MCF 10A (cell line): ENCODE results near the gene ARHGAP45. TPM values are rescaled to one million over a fixed set of nuclear protein-coding genes. Genes with fewer than 3 reads are reported as not detected.

Experiments
- BruUV-seq: library from RNA; stranded (reverse); fragments of 400-500 nt; replicated peaks from 2 replicates; lab custom pipeline; 2021; lab: Mats Ljungman, UMichigan
- CTCF ChIA-PET: fragments of 300-600 bp; sonication (Branson Sonifier 250); formaldehyde crosslinking; extraction: SDS; loops from one replicate; lab custom pipeline; 2021; ENCODE audit warnings: antibody characterized with exemption, inconsistent platforms; lab: Yijun Ruan, JAX
- POLR2A ChIA-PET: fragments of 300-600, 350-650 bp; sonication (Branson Sonifier 250); formaldehyde crosslinking; extraction: SDS; loops from one replicate; lab custom pipeline; 2020; ENCODE audit warnings: antibody characterized with exemption, inconsistent platforms; lab: Yijun Ruan, JAX
- DNase-seq: peaks from one replicate; pipeline ENCODE4 v3.0.0-alpha.2; 2018; ENCODE audit not compliant: unreplicated experiment
- H3K27ac Mint-ChIP-seq: one replicate; pipeline ENCODE4 v1.8.0; 2022; ENCODE audit warnings: mild to moderate bottlenecking, low read depth, mixed read lengths; ENCODE audit not compliant: unreplicated experiment
- H3K27me3 Mint-ChIP-seq: one replicate; pipeline ENCODE4 v1.8.0; 2022; ENCODE audit warnings: mixed read lengths; ENCODE audit not compliant: insufficient read depth, unreplicated experiment
- H3K36me3 Mint-ChIP-seq: one replicate; pipeline ENCODE4 v1.8.0; 2022; ENCODE audit warnings: mild to moderate bottlenecking, moderate library complexity, mixed read lengths; ENCODE audit not compliant: insufficient read depth, unreplicated experiment
- H3K4me1 Mint-ChIP-seq: one replicate; pipeline ENCODE4 v1.8.0; 2022; ENCODE audit warnings: mixed read lengths; ENCODE audit not compliant: insufficient read depth, unreplicated experiment
- H3K4me3 Mint-ChIP-seq: one replicate; pipeline ENCODE4 v1.8.0; 2022; ENCODE audit warnings: mild to moderate bottlenecking, moderate library complexity, mixed read lengths; ENCODE audit not compliant: unreplicated experiment
- H3K9me3 Mint-ChIP-seq: one replicate; pipeline ENCODE4 v1.8.0; 2022; ENCODE audit warnings: mixed read lengths; ENCODE audit not compliant: unreplicated experiment
- CTCF ChIP-seq: fragments of 200-600 bp; IDR thresholded peaks from one replicate; pipeline ENCODE4 v1.8.0; 2022; ENCODE audit warnings: antibody characterized with exemption, mild to moderate bottlenecking; ENCODE audit not compliant: unreplicated experiment
- intact Hi-C: fragments of 100-400 bp; cut with micrococcal nuclease; formaldehyde crosslinking; loops from 2 replicates; pipeline ENCODE4 v1.14.1; 2022
- total RNA-seq: library from RNA; stranded (reverse); gene quantifications from 2 replicates; pipeline ENCODE4 v1.2.3, GENCODE V29; 2022

Gene ARHGAP45
- total RNA-seq, 1 experiment from 2014 or later: 15.3 TPM

DNA sequence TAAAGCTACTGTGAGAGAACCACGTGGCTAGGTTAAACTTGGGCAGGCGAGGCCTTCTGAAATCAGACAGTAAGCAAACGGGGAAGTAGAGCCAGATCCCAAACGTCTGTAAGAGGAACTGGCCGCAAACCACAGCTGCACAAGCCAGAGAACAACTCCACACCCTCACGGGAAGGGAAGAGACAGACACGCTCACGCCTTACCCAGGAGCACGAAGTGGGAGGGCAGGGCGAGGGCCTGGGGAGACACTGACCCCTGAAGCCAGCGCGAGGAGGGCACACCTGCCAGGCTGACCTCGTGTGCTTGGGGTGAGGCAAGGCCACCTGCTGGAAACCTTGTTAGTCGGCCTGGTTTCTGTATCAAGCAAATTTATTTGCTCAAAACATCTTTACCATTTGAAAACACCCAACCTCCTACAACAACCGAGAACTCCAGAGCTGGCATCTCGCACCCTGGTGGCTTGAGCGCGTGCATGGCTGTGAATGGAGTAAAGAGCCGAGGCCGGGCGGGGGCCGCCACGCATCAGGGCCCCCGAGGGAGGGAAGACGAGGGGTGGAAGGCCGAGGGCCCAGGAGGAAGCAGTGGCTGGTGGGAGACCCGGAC lies 20.9 kb downstream of the ARHGAP45 start:
- POLR2A ChIA-PET: interaction anchor here (0.5 to 1.4 kb wide), 2 partner anchors 9 to 17 kb away, joined by 3 to 5 read pairs; no protein-coding TSS in a partner anchor
- no peak for TF ChIP-seq CTCF
- Mint-ChIP-seq H3K27me3 (no peaks in the 10 kb centered on the region), H3K9me3 (no peaks in the 10 kb centered on the region), H3K36me3 (peaks cover 48% of the 10 kb centered on the region), H3K4me1 (no peaks in the 10 kb centered on the region), H3K4me3 (no peak overlapping the region), H3K27ac (peak overlapping the region; percentile 49)
- BruUV-seq: TSS peak; percentile 24
- CTCF ChIA-PET: interaction anchor here (0.5 to 0.7 kb wide), 2 partner anchors 192 to 455 kb away, joined by 4 to 5 read pairs; no protein-coding TSS in a partner anchor
- DNase-seq: no peak
- intact Hi-C loops: no loop called here

DNA sequence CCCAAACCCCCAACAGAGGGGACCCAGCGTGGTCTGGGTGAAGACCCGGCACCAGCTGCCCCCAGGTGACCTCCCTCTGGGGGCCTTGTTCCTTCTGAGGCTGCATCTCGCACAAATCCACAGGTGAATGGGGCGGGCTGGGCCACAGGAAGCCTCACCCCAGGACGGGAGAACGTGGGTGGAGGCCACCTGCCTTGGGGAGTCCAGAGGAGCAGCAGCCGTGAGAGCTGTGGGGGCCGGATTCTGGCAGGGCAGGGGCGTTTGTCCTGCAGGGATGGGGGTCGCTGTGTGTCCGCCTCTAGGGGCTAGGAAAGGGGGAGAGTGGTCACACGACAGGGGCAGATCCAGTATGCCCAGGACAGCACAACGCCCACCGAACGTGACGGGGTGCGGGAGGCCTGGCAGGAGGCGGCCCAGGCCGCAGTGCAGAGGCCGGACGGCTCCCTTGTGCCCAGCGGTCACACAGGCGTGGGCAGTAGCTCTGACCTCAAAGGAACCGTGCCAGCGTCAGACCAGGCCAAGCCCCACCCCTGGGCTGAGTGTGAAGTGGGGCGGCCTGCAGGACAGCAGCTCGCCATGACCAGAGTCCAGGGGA lies 21.5 kb downstream of the ARHGAP45 start:
- no TSS peak for BruUV-seq
- POLR2A ChIA-PET: interaction anchor here (0.5 to 0.6 kb wide), 2 partner anchors 10 to 13 kb away, joined by 3 read pairs; no protein-coding TSS in a partner anchor
- H3K4me3 Mint-ChIP-seq: no peak overlapping the region

GRCh38 chr19:1089126-1089771 lies 22.3 kb downstream of the ARHGAP45 start:
- CTCF ChIA-PET: no interaction called here

More for the DNA sequence above, 21.5 kb downstream of the ARHGAP45 start:
- Mint-ChIP-seq H3K4me1 (peaks cover 6% of the 10 kb centered on the region), H3K36me3 (peaks cover 50% of the 10 kb centered on the region), H3K27ac (no peak overlapping the region), H3K27me3 (no peaks in the 10 kb centered on the region), H3K9me3 (no peaks in the 10 kb centered on the region)
- CTCF ChIA-PET: interaction anchor here (0.7 kb wide), 1 partner anchor 454 kb away, joined by 4 read pairs; no protein-coding TSS in a partner anchor
- DNase-seq: no peak
- TF ChIP-seq CTCF: no peak
- intact Hi-C loops: no loop called here

More at GRCh38 chr19:1089126-1089771, 22.3 kb downstream of the ARHGAP45 start:
- Mint-ChIP-seq H3K27me3 (no peaks in the 10 kb centered on the region), H3K27ac (no peak overlapping the region), H3K4me1 (peaks cover 7% of the 10 kb centered on the region), H3K4me3 (no peak overlapping the region), H3K36me3 (peaks cover 47% of the 10 kb centered on the region), H3K9me3 (no peaks in the 10 kb centered on the region)
- no peak for DNase-seq
- POLR2A ChIA-PET: interaction anchor here (0.6 kb wide), 1 partner anchor 14 kb away, joined by 3 read pairs; no protein-coding TSS in a partner anchor
- intact Hi-C loops: no loop called here
- no TSS peak for BruUV-seq
- no peak for TF ChIP-seq CTCF
